Measurements from ENCODE around the gene ARID5B.

ARID5B gene

DNA sequence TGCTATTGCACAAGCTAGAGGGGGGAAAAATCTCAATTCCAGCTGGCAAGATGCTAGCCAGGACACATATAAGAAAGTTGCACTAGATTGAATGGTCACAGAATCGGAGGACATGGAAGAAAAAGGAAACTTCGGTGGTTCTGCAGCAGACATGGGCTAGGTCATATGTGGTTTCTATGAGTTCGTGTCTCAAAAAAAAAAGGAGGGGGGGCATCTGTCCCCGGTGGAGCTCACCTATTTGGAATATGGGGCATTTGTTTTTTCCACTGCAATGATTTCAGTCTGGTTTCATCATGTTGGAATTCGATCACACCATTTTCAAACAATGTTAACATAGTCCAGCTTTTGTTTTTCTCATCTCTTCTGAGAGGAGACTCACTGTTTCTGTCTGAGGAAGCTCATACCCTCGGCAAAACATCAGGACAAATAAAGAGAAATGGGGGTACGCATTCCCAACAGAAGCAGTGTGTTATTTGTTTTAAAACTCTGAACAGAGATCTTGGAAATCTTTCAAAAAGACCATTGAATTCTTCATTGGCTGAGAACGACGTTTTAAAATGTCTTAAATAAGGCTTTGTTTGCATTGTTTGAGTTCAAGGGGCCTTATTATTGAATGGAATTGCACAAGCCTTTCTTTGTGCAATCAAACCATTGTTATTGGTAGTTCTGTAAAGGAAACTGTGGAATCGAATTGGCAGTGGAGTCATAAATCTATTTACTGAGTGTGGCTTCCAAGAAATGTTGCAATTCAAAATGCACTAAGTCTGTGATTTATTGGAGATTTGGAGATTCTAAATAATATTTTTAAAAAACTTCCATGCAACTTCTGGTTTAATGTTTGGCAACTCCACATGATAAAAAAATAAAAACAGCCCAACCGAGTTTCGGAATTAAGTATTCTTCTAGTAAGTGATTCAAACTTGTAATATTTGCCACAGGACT is 194.0 kb downstream of the ARID5B start:
- TF ChIP-seq, protein P1, sequence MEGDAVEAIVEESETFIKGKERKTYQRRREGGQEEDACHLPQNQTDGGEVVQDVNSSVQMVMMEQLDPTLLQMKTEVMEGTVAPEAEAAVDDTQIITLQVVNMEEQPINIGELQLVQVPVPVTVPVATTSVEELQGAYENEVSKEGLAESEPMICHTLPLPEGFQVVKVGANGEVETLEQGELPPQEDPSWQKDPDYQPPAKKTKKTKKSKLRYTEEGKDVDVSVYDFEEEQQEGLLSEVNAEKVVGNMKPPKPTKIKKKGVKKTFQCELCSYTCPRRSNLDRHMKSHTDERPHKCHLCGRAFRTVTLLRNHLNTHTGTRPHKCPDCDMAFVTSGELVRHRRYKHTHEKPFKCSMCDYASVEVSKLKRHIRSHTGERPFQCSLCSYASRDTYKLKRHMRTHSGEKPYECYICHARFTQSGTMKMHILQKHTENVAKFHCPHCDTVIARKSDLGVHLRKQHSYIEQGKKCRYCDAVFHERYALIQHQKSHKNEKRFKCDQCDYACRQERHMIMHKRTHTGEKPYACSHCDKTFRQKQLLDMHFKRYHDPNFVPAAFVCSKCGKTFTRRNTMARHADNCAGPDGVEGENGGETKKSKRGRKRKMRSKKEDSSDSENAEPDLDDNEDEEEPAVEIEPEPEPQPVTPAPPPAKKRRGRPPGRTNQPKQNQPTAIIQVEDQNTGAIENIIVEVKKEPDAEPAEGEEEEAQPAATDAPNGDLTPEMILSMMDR (conservative IDR thresholded peaks at IDR 0.05; ENCODE audit: low read length) = no peak
- DNase-seq (ENCODE audit: low read depth) = peak; percentile 95

DNA sequence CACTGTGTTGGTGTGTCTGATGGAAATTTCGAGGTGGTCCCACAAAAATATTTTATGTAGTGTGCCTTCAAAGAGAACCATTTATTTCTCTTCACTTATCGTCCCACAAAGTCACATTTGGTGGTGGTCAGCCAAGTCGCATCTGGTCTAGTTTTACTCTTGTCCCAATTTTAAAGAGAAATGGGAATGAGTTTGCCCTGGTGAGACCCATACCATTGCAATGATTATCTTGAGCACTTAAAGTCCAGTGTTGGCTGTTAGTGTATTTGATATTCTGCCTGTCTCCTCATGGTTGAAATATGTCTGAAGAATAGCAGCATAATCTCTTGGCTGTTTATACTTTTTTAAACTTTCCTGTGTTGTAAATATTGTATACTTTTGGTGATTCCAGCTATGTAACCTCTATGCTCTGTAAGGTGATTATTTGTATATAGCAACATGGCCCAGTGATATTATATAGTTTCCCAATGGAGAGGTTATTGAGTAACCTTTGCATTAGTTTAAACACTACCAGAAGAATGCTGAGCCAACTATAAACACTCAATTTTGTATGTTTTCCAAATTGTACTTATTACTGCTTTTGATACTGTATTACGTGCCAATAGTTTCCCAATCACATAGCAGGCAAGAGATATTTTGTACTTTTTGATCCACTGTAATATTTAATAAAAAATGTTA is 194.9 kb downstream of the ARID5B start:
- TF ChIP-seq, protein P1 (conservative IDR thresholded peaks at IDR 0.05; ENCODE audit: low read length) = no peak
- DNase-seq (ENCODE audit: low read depth) = no peak
- H3K4me3 ChIP-seq (ENCODE audit: low read length) = no peak overlapping the region

More for the DNA sequence above, 194.0 kb downstream of the ARID5B start:
- no peak overlapping the region for H3K4me3 ChIP-seq (ENCODE audit: low read length)

DNA sequence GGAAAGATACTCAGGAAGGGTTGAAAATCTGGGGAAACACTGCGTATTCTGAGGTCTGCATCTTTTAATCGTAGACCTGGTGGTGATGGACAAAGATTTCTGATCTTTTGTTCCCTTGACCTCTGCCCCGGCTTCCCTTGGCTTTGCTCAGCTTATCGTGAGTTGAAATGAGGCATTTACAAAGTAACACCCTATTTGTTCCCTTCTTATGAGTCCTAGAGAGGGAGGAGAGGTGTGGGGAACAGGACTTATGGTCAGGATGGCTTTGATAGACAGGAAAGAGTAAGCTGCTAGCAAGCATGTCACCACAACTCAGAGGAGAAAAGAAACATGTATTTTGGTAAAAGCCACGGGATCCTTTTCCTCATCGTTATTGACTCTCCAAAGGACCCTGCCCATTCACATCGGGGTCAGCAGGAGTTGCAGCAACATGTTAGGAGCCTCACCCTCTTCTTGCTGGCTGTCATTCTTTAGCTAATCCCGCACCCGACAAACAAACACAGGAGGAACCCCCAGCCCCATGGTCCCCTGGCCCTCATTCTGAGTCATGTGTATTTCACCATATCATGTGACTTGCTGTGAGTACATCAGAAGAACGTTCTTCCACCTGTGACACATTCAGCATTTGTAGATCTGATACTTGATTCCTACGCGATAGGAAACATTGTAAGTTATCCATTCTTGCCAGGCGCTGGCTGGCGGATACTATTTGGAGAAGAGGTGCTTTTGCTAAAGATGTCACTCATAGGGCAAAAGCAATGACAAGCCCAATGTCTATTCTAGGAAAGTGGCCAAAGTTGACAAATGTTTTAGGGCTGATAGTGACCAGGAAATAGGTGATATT is 197.0 kb downstream of the ARID5B start:
- no peak overlapping the region for H3K4me3 ChIP-seq (ENCODE audit: low read length)
- TF ChIP-seq, protein P1 (conservative IDR thresholded peaks at IDR 0.05; ENCODE audit: low read length) = no peak
- no peak for DNase-seq (ENCODE audit: low read depth)

DNA sequence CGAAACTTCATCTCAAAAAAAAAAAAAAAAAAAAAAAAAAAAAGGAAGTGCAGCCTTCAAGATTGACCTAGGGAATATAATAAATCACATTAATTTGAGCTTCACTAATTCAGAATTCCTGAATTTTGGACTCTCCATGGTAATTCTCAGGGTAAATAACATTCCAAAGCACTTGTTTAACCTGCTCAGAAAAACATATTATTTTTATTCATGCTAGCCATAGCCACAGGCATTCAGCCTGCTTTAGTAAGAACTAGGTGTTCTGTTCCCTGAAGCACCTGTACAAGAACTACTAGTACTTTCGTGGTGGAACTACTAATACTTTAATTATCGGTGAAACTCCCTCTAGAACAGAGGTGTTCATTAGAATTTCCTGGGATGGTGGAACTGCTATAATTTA is 197.8 kb downstream of the ARID5B start:
- TF ChIP-seq, protein P1 (conservative IDR thresholded peaks at IDR 0.05; ENCODE audit: low read length) = no peak
- H3K4me3 ChIP-seq (ENCODE audit: low read length) = no peak overlapping the region
- no peak for DNase-seq (ENCODE audit: low read depth)

DNA sequence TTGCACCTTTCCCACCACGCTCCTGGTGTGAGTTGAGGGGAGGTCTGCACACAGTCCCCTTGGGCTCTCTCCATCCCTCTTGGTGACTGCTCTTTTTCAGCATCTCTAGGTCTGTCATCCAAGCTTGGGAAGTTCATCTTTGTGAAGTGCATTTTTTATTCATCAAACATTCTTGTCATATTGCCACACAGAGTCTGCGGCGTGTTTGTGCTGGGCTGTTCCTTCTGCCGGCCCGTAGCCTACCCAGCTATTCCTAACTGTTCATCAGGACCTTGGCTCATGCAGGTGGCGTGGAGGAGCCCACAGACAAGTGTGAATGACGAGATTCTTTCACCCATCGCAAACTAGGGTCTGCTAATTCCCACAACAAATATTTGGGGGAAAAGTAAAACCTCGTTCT is 202.4 kb downstream of the ARID5B start:
- DNase-seq (ENCODE audit: low read depth) = no peak
- no peak overlapping the region for H3K4me3 ChIP-seq (ENCODE audit: low read length)
- TF ChIP-seq, protein P1 (conservative IDR thresholded peaks at IDR 0.05; ENCODE audit: low read length) = no peak

DNA sequence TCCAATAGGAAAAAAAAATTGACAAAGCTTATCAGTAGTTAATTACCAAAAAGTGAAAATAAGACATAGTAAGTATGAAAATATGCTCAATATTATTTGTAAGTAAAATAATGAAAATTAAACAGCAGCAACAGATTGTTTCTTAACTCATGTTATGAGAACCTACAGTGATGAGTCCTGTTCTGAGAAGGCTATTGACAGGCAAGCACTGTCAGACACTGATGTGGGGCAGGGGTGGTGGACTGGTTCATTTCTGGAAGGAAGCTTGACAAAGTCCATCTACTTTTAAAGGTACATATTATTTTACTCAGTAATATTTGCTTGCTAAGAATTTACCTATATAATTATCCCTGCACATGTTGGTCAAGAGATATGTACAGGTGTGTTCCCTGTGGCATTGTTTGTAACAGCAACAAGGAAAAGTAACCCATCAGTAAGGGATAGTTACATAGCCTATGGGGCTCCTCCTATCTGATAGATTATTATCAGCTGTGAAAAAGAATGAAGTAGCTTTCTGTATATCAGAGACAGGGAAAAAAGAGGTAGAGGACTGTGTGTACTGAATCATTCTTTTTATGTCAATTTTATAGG is 205.5 kb downstream of the ARID5B start:
- TF ChIP-seq, protein P1 (conservative IDR thresholded peaks at IDR 0.05; ENCODE audit: low read length) = no peak
- no peak for DNase-seq (ENCODE audit: low read depth)
- no peak overlapping the region for H3K4me3 ChIP-seq (ENCODE audit: low read length)
